K562 (cell line): ENCODE results near the gene USP24. TPM values are rescaled to one million over a fixed set of nuclear protein-coding genes. Genes with fewer than 3 reads are reported as not detected.

ENCODE experiments used
- ATAC-seq: fragments of 200-7000 bp; cut with Tn5 transposase; 3 replicates; pipeline ENCODE4 v1.9.1; 2020; ENCODE audit warnings: moderate library complexity
- BruUV-seq: library from RNA; stranded (reverse); fragments of 400-500 nt; replicated peaks from 2 replicates; lab custom pipeline; 2021; lab: Mats Ljungman, UMichigan
- CTCF ChIA-PET: fragments of 300-600 bp; formaldehyde crosslinking; extraction: SDS; loops from one replicate; lab custom pipeline; 2021; ENCODE audit warnings: low intra/inter-chr PET ratio; lab: Yijun Ruan, JAX
- POLR2A ChIA-PET: fragments of 300-600, 350-650 bp; sonication (Branson Sonifier 250); formaldehyde crosslinking; extraction: SDS; loops from one replicate; lab custom pipeline; 2021; ENCODE audit warnings: antibody characterized with exemption, inconsistent platforms; lab: Yijun Ruan, JAX
- DNase-seq, 4 experiments: peaks; one replicate each; pipeline versions ENCODE4 v3.0.0 to v3.0.0-alpha.2; 2011 to 2018; ENCODE audit warnings: low spot score in 3 of 4, mixed read lengths in 3 of 4; ENCODE audit errors: extremely low read depth in 1 of 4
- FAIRE-seq: peaks from 2 replicates; lab custom pipeline; 2011; peaks lifted over from hg19 to GRCh38; lab: Jason Lieb, UNC
- H2AFZ ChIP-seq: 2 replicates; pipeline ENCODE4 v1.6.0; 2011; ENCODE audit warnings: low read depth, low read length, control low read depth, inconsistent platforms
- H3K27ac ChIP-seq: fragments of 200-600 bp; 3 replicates; pipeline ENCODE4 v1.8.0; 2011; ENCODE audit warnings: low read depth, mild to moderate bottlenecking, control low read depth, inconsistent platforms, low read length, moderate library complexity, mixed read lengths; ENCODE audit errors: extremely low read depth
- H3K27me3 ChIP-seq, 2 experiments: fragments of 300-600 bp in 1 of 2; 2 replicates in 1 of 2; 3 replicates in 1 of 2; pipeline versions ENCODE4 v1.6.0 to v1.8.0; 2011; ENCODE audit warnings: inconsistent platforms in 2 of 2, low read length in 2 of 2, mild to moderate bottlenecking in 1 of 2, mixed read lengths in 1 of 2, moderate library complexity in 1 of 2; ENCODE audit not compliant: control insufficient read depth in 2 of 2, insufficient read depth in 2 of 2
- H3K36me3 ChIP-seq: fragments of 300-600 bp; 3 replicates; pipeline ENCODE4 v1.8.0; 2011; ENCODE audit warnings: mild to moderate bottlenecking, low read length, inconsistent platforms; ENCODE audit not compliant: control insufficient read depth, insufficient read depth
- H3K4me1 ChIP-seq, 2 experiments: fragments of 200-600 bp in 1 of 2; replicated peaks in 1 of 2; 2 replicates in 1 of 2; 3 replicates in 1 of 2; pipeline versions ENCODE4 v1.5.1 to v1.8.0; 2011; ENCODE audit warnings: inconsistent platforms in 2 of 2, low read length in 2 of 2, mild to moderate bottlenecking in 1 of 2, mixed read lengths in 1 of 2, moderate library complexity in 1 of 2; ENCODE audit not compliant: control insufficient read depth in 2 of 2, insufficient read depth in 2 of 2
- H3K4me2 ChIP-seq: 2 replicates; pipeline ENCODE4 v1.6.1; 2011; ENCODE audit warnings: low read length, control low read depth, inconsistent platforms, mixed read lengths; ENCODE audit not compliant: insufficient read depth
- H3K4me3 ChIP-seq: fragments of 200-600 bp; sonication (generic), shearing (Covaris generic); 2 replicates; pipeline ENCODE4 v1.5.1; 2016; ENCODE audit warnings: control low read depth, inconsistent platforms
- H3K79me2 ChIP-seq: fragments of 200-600 bp; 3 replicates; pipeline ENCODE4 v1.8.0; 2011; ENCODE audit warnings: low read length, inconsistent platforms; ENCODE audit not compliant: control insufficient read depth, insufficient read depth
- H3K9ac ChIP-seq, 2 experiments: 2 replicates each; pipeline versions ENCODE4 v1.6.0 to v1.6.1; 2011; ENCODE audit warnings: low read depth in 2 of 2, low read length in 2 of 2, control low read depth in 1 of 2, inconsistent platforms in 1 of 2, mild to moderate bottlenecking in 1 of 2, mixed read lengths in 1 of 2; ENCODE audit not compliant: insufficient read depth in 1 of 2
- H3K9me1 ChIP-seq: one replicate; pipeline ENCODE4 v1.6.0; 2011; ENCODE audit warnings: inconsistent platforms, mild to moderate bottlenecking, low read length, moderate library complexity; ENCODE audit not compliant: control insufficient read depth, insufficient read depth
- H3K9me3 ChIP-seq: replicated peaks from 2 replicates; pipeline ENCODE4 v1.5.1; 2011; ENCODE audit warnings: low read depth, low read length, inconsistent platforms; ENCODE audit not compliant: control insufficient read depth, insufficient read depth
- H4K20me1 ChIP-seq: replicated peaks from 2 replicates; pipeline ENCODE4 v1.6.1; 2011; ENCODE audit warnings: low read length, inconsistent platforms, mixed read lengths; ENCODE audit not compliant: control insufficient read depth, insufficient read depth
- ATF1 ChIP-seq, 2 experiments: fragments of 450-650 bp in 1 of 2; IDR thresholded peaks; 2 replicates each; pipeline ENCODE4 v1.6.1; 2016; ENCODE audit warnings: missing compliant biosample characterization in 1 of 2, missing genetic modification characterization in 1 of 2
- CHCHD3 ChIP-seq: fragments of 250-450 bp; sonication (Bioruptor Pico); IDR thresholded peaks from 2 replicates; pipeline ENCODE4 v2.1.2; 2022; ENCODE audit warnings: mild to moderate bottlenecking
- ETV1 ChIP-seq: fragments of 450-650 bp; conservative IDR thresholded peaks from 2 replicates; pipeline ENCODE4 v1.6.1; 2016; ENCODE audit warnings: missing genetic modification characterization, control low read depth, low read depth, missing compliant biosample characterization
- EWSR1 ChIP-seq: fragments of 450-650 bp; IDR thresholded peaks from 2 replicates; pipeline ENCODE4 v1.6.1; 2018; ENCODE audit warnings: borderline replicate concordance, mild to moderate bottlenecking, low read depth, moderate library complexity; ENCODE audit not compliant: partially characterized antibody
- GTF2E2 ChIP-seq: fragments of 200-800 bp; sonication (Bioruptor generic); IDR thresholded peaks from 2 replicates; pipeline ENCODE4 v1.6.1; 2016; ENCODE audit warnings: missing genetic modification characterization, missing compliant biosample characterization
- HCFC1 ChIP-seq: IDR thresholded peaks from 2 replicates; pipeline ENCODE4 v1.6.1; 2012; ENCODE audit warnings: low read depth, low read length, improper control_type of control experiment
- JUN ChIP-seq, 2 experiments: sonication (generic) in 1 of 2; formaldehyde crosslinking in 1 of 2; IDR thresholded peaks; 2 replicates each; pipeline versions ENCODE4 v1.6.1 to v1.8.0; 2012 to 2022; ENCODE audit warnings: borderline replicate concordance in 2 of 2, mild to moderate bottlenecking in 2 of 2, improper control_type of control experiment in 1 of 2, low read depth in 1 of 2, low read length in 1 of 2, missing genetic modification reagents in 1 of 2
- KLF6 ChIP-seq: fragments of 250-450 bp; sonication (Bioruptor Pico); IDR thresholded peaks from 2 replicates; pipeline ENCODE4 v1.4.0; 2020; ENCODE audit warnings: mild to moderate bottlenecking, moderate library complexity, borderline replicate concordance
- MECOM ChIP-seq: fragments of 250-450 bp; sonication (Bioruptor Pico); IDR thresholded peaks from 2 replicates; pipeline ENCODE4 v1.8.0; 2022; ENCODE audit warnings: inconsistent platforms
- MTA1 ChIP-seq: fragments of 450-650 bp; IDR thresholded peaks from 2 replicates; pipeline ENCODE4 v1.6.1; 2017; ENCODE audit warnings: borderline replicate concordance
- NCOA6 ChIP-seq: fragments of 450-650 bp; IDR thresholded peaks from 2 replicates; pipeline ENCODE4 v1.6.1; 2017; ENCODE audit warnings: mild to moderate bottlenecking
- NR1H2 ChIP-seq: sonication (generic); formaldehyde crosslinking; IDR thresholded peaks from 2 replicates; pipeline ENCODE4 v1.4.0; 2020; ENCODE audit warnings: mild to moderate bottlenecking, missing genetic modification reagents
- OTX1 ChIP-seq: fragments of 450-650 bp; formaldehyde crosslinking; IDR thresholded peaks from 2 replicates; pipeline ENCODE4 v1.4.0; 2022; ENCODE audit warnings: mild to moderate bottlenecking
- TEAD1 ChIP-seq, 2 experiments: fragments of 450-650 bp in 1 of 2; sonication (generic) in 1 of 2; formaldehyde crosslinking; IDR thresholded peaks; 2 replicates each; pipeline versions ENCODE4 v1.4.0 to v1.8.0; 2020 to 2022; ENCODE audit warnings: mild to moderate bottlenecking in 2 of 2, missing genetic modification reagents in 1 of 2
- U2AF1 ChIP-seq: fragments of 200-400 bp; formaldehyde crosslinking; optimal IDR thresholded peaks from 2 replicates; pipeline ENCODE3; 2017; ENCODE audit warnings: mild to moderate bottlenecking, low read depth, low read length, moderate library complexity
- VEZF1 ChIP-seq: fragments of 200-800 bp; sonication (Bioruptor generic); IDR thresholded peaks from 2 replicates; pipeline ENCODE4 v1.6.1; 2017; ENCODE audit warnings: missing genetic modification characterization, missing compliant biosample characterization
- ZBTB7A ChIP-seq: IDR thresholded peaks from 2 replicates; pipeline ENCODE4 v1.6.1; 2011; ENCODE audit warnings: low read depth, mild to moderate bottlenecking, low read length, moderate library complexity, borderline replicate concordance; ENCODE audit not compliant: control insufficient read depth
- ZNF121 ChIP-seq: sonication (generic); formaldehyde crosslinking; conservative IDR thresholded peaks from 2 replicates; pipeline ENCODE4 v1.8.0; 2022; ENCODE audit warnings: missing genetic modification reagents
- ZNF644 ChIP-seq: fragments of 200-800 bp; sonication (Bioruptor generic); IDR thresholded peaks from 2 replicates; pipeline ENCODE4 v1.6.1; 2016; ENCODE audit warnings: low read depth, missing genetic modification characterization, missing compliant biosample characterization
- in situ Hi-C: fragments of 300-500 bp; cut with MboI; formaldehyde crosslinking; loops from 4 replicates; pipeline ENCODE4 v1.15.0; 2018; ENCODE audit warnings: inconsistent platforms, mixed read lengths
- intact Hi-C: fragments of 100-400 bp; cut with micrococcal nuclease; formaldehyde crosslinking; loops from 2 replicates; pipeline ENCODE4 v1.14.2; 2022
- polyA plus RNA-seq, 8 experiments: library from polyadenylated mRNA; depleted of rRNA in 4 of 8; stranded (reverse) in 5 of 8; unstranded in 3 of 8; fragments of >200 nt; fragmentation: Nextera tagmentation in 2 of 8; fragmentation: Illumina TruSeq in 1 of 8; extraction: Ambion mirVana in 2 of 8; extraction: Trizol in 1 of 8; gene quantifications; 2 replicates each; pipeline versions ENCODE4 v1.2.1 to v1.2.3, GENCODE V29; 2011 to 2014; ENCODE audit warnings: inconsistent platforms in 1 of 8, missing spikeins in 1 of 8
- total RNA-seq, 7 experiments: library from RNA; depleted of rRNA in 6 of 7; stranded (reverse); fragments of >200 nt in 6 of 7; fragmentation: Illumina TruSeq in 2 of 7; extraction: Trizol in 2 of 7; gene quantifications; 2 replicates each; pipeline versions ENCODE4 v1.2.1 to v1.2.3, GENCODE V29; 2011 to 2021; ENCODE audit warnings: low replicate concordance in 1 of 7

The USP24 gene
- total and polyA plus RNA-seq, 9 of the 15 experiments (the other 6 are each of a cell fraction or from before 2014, with no cell fraction given) = 7.7 to 62.6 (median 36.8) TPM

GRCh38 chr1:55117941-55118340 lies 97.2 kb downstream of the USP24 start:
- ChIA-PET CTCF (no interaction called here), POLR2A (no interaction called here)
- no peak for FAIRE-seq
- H3K4me1 ChIP-seq = no peaks in the 10 kb centered on the region
- no peak for DNase-seq
- no peak overlapping the region for H3K27ac ChIP-seq
- no peak overlapping the region for H3K4me3 ChIP-seq
- no peak for TF ChIP-seq KLF6 (CRISPR knock-in tag)
- TF ChIP-seq HCFC1 = no peak
- TF ChIP-seq NR1H2 (CRISPR knock-in tag) = no peak
- TF ChIP-seq VEZF1 (CRISPR knock-in tag) = no peak
- TF ChIP-seq MECOM (CRISPR knock-in tag) = no peak
- no peak for TF ChIP-seq ATF1 (CRISPR knock-in tag; IDR thresholded peaks at IDR 0.05)
- TF ChIP-seq ATF1 (tag; IDR thresholded peaks at IDR 0.05) = no peak
- TF ChIP-seq JUN (IDR thresholded peaks at IDR 0.05; ENCODE audit: borderline replicate concordance, low read depth, low read length) = no peak
- no peak for TF ChIP-seq JUN (CRISPR knock-in tag; IDR thresholded peaks at IDR 0.05; ENCODE audit: borderline replicate concordance)
- no peak for TF ChIP-seq ZBTB7A
- no peak for TF ChIP-seq NCOA6
- no peak for TF ChIP-seq CHCHD3
- TF ChIP-seq U2AF1 = no peak
- no peak for TF ChIP-seq ZNF644 (tag)
- TF ChIP-seq TEAD1 (CRISPR knock-in tag; IDR thresholded peaks at IDR 0.05) = no peak
- TF ChIP-seq EWSR1 = no peak
- no peak for TF ChIP-seq OTX1 (CRISPR knock-in tag)
- no peak for TF ChIP-seq MTA1
- TF ChIP-seq GTF2E2 (tag) = no peak
- TF ChIP-seq ZNF121 (CRISPR knock-in tag) = no peak
- TF ChIP-seq ETV1 (tag) = no peak
- H3K4me2 ChIP-seq = no peak overlapping the region
- BruUV-seq = no TSS peak
- ATAC-seq = no peak
- no peaks in the 10 kb centered on the region for H3K9me1 ChIP-seq
- peaks cover 67% of the 10 kb centered on the region for H3K36me3 ChIP-seq
- no peak overlapping the region for H3K9ac ChIP-seq
- H3K9me3 ChIP-seq = no peaks in the 10 kb centered on the region
- H3K79me2 ChIP-seq = no peaks in the 10 kb centered on the region
- H2AFZ ChIP-seq = no peak overlapping the region
- no peaks in the 10 kb centered on the region for H4K20me1 ChIP-seq
- in situ Hi-C loops (no loop called here), intact Hi-C loops (no loop called here)
- no peaks in the 10 kb centered on the region for H3K27me3 ChIP-seq
